ENCODE measurements around the gene OLA1.

OLA1 gene

GRCh38 chr2:174224665-174225288, 23.6 kb downstream of the OLA1 start:
- TF ChIP-seq CTCF (IDR thresholded peaks at IDR 0.05; ENCODE audit: borderline replicate concordance, insufficient read depth, low read depth, low read length), result no peak
- H3K4me3 ChIP-seq (ENCODE audit: low read depth, low read length), result no peak overlapping the region

- H3K4me3 ChIP-seq (ENCODE audit: low read depth, low read length), result no peak overlapping the region
- TF ChIP-seq CTCF (IDR thresholded peaks at IDR 0.05; ENCODE audit: borderline replicate concordance, insufficient read depth, low read depth, low read length), result no peak
Observed at GRCh38 chr2:174224125-174224524, 24.2 kb downstream of the OLA1 start.

GRCh38 chr2:174223388-174223787, 24.9 kb downstream of the OLA1 start:
- no peak for TF ChIP-seq CTCF (IDR thresholded peaks at IDR 0.05; ENCODE audit: borderline replicate concordance, insufficient read depth, low read depth, low read length)
- H3K4me3 ChIP-seq (ENCODE audit: low read depth, low read length), result no peak overlapping the region

- no peak overlapping the region for H3K4me3 ChIP-seq (ENCODE audit: low read depth, low read length)
- TF ChIP-seq CTCF (IDR thresholded peaks at IDR 0.05; ENCODE audit: borderline replicate concordance, insufficient read depth, low read depth, low read length), result no peak
Observed at GRCh38 chr2:174222154-174222553, 26.2 kb downstream of the OLA1 start.

- no peak overlapping the region for H3K4me3 ChIP-seq (ENCODE audit: low read depth, low read length)
- TF ChIP-seq CTCF (IDR thresholded peaks at IDR 0.05; ENCODE audit: borderline replicate concordance, insufficient read depth, low read depth, low read length), result no peak
Observed at GRCh38 chr2:174219321-174219720, 29.0 kb downstream of the OLA1 start.

- H3K4me3 ChIP-seq (ENCODE audit: low read depth, low read length), result no peak overlapping the region
- no peak for TF ChIP-seq CTCF (IDR thresholded peaks at IDR 0.05; ENCODE audit: borderline replicate concordance, insufficient read depth, low read depth, low read length)
Observed at GRCh38 chr2:174218773-174219172, 29.6 kb downstream of the OLA1 start.

GRCh38 chr2:174217869-174218268, 30.5 kb downstream of the OLA1 start:
- no peak overlapping the region for H3K4me3 ChIP-seq (ENCODE audit: low read depth, low read length)
- TF ChIP-seq CTCF (IDR thresholded peaks at IDR 0.05; ENCODE audit: borderline replicate concordance, insufficient read depth, low read depth, low read length), result no peak
